HepG2 (cell line): Measurements from ENCODE around the gene ANXA11. TPM values are rescaled to one million over a fixed set of nuclear protein-coding genes. Genes with fewer than 3 reads are reported as not detected.

Experiments
- ATAC-seq: fragments of 200-7000 bp; cut with Tn5 transposase; 3 replicates; pipeline ENCODE4 v1.9.1; 2020; ENCODE audit warnings: mild to moderate bottlenecking, moderate library complexity
- BruUV-seq: library from RNA; stranded (reverse); fragments of 400-500 nt; replicated peaks from 2 replicates; lab custom pipeline; 2021; lab: Mats Ljungman, UMichigan
- CTCF ChIA-PET: fragments of 300-600 bp; formaldehyde crosslinking; extraction: SDS; loops from one replicate; lab custom pipeline; 2021; ENCODE audit warnings: low total read pairs, inconsistent platforms, low intra/inter-chr PET ratio; lab: Yijun Ruan, JAX
- POLR2A ChIA-PET: fragments of 350-600 bp; sonication (Branson Sonifier 250); formaldehyde crosslinking; loops from one replicate; lab custom pipeline; 2020; ENCODE audit warnings: antibody characterized with exemption, inconsistent platforms; lab: Yijun Ruan, JAX
- DNase-seq: peaks from one replicate; pipeline ENCODE4 v3.0.0-alpha.2; 2015; ENCODE audit warnings: low spot score
- FAIRE-seq: peaks from 3 replicates; lab custom pipeline; 2011; peaks lifted over from hg19 to GRCh38; lab: Jason Lieb, UNC
- H2AFZ ChIP-seq: one replicate; pipeline ENCODE4 v1.6.1; 2011; ENCODE audit warnings: low read length, inconsistent platforms
- H3K27ac ChIP-seq: fragments of 300-600 bp; 3 replicates; pipeline ENCODE4 v1.8.0; 2011; ENCODE audit warnings: mixed run types, mild to moderate bottlenecking, mixed read lengths, low read length, inconsistent platforms; ENCODE audit not compliant: insufficient read depth; ENCODE audit errors: extremely low read length
- H3K27me3 ChIP-seq, 2 experiments: fragments of 200-600 bp in 1 of 2; 2 replicates in 1 of 2; 3 replicates in 1 of 2; pipeline versions ENCODE4 v1.6.0 to v1.8.0; 2011; ENCODE audit warnings: low read length in 2 of 2, mild to moderate bottlenecking in 2 of 2, moderate library complexity in 2 of 2, inconsistent platforms in 1 of 2; ENCODE audit not compliant: insufficient read depth in 2 of 2, control insufficient read depth in 1 of 2
- H3K36me3 ChIP-seq, 2 experiments: fragments of 200-600 bp in 1 of 2; replicated peaks in 1 of 2; 2 replicates in 1 of 2; 3 replicates in 1 of 2; pipeline versions ENCODE4 v1.5.1 to v1.8.0; 2011; ENCODE audit warnings: low read length in 2 of 2, inconsistent platforms in 1 of 2; ENCODE audit not compliant: insufficient read depth in 2 of 2, control insufficient read depth in 1 of 2
- H3K4me1 ChIP-seq: 2 replicates; pipeline ENCODE4 v1.5.1; 2012; ENCODE audit warnings: low read length, inconsistent platforms; ENCODE audit not compliant: insufficient read depth
- H3K4me2 ChIP-seq: 2 replicates; pipeline ENCODE4 v1.6.0; 2011; ENCODE audit warnings: low read depth, low read length, inconsistent platforms
- H3K4me3 ChIP-seq, 3 experiments: fragments of 200-600 bp in 1 of 3; sonication (generic), shearing (Covaris generic) in 1 of 3; replicated peaks in 1 of 3; 2 replicates each; pipeline ENCODE4 v1.5.1; 2011 to 2016; ENCODE audit warnings: low read length in 3 of 3, inconsistent platforms in 2 of 3, low read depth in 2 of 3, mild to moderate bottlenecking in 2 of 3, control low read depth in 1 of 3, mixed read lengths in 1 of 3; ENCODE audit not compliant: insufficient read depth in 1 of 3
- H3K79me2 ChIP-seq: one replicate; pipeline ENCODE4 v1.6.1; 2011; ENCODE audit warnings: low read length, inconsistent platforms; ENCODE audit not compliant: insufficient read depth
- H3K9ac ChIP-seq: 2 replicates; pipeline ENCODE4 v1.6.0; 2011; ENCODE audit warnings: mild to moderate bottlenecking, low read depth, low read length, inconsistent platforms; ENCODE audit not compliant: insufficient read depth
- H3K9me3 ChIP-seq: 2 replicates; pipeline ENCODE4 v1.5.1; 2012; ENCODE audit warnings: mild to moderate bottlenecking, low read length
- H4K20me1 ChIP-seq: 2 replicates; pipeline ENCODE4 v1.6.0; 2011; ENCODE audit warnings: inconsistent platforms, mild to moderate bottlenecking, low read length, moderate library complexity; ENCODE audit not compliant: insufficient read depth
- ATF4 ChIP-seq, 2 experiments: fragments of 450-650 bp in 1 of 2; sonication (generic) in 1 of 2; formaldehyde crosslinking; IDR thresholded peaks; 2 replicates each; pipeline versions ENCODE4 v1.5.0 to v1.8.0; 2020 to 2022; ENCODE audit warnings: mild to moderate bottlenecking in 1 of 2, missing genetic modification reagents in 1 of 2
- ATF7-NPFF ChIP-seq: sonication (generic); formaldehyde crosslinking; IDR thresholded peaks from 2 replicates; pipeline ENCODE4 v1.8.1; 2023; ENCODE audit warnings: mild to moderate bottlenecking, low read depth, missing genetic modification reagents, moderate library complexity
- DBP ChIP-seq: sonication (generic); formaldehyde crosslinking; IDR thresholded peaks from 2 replicates; pipeline ENCODE4 v1.4.0; 2020; ENCODE audit warnings: missing genetic modification reagents; ENCODE audit errors: not compliant biosample characterization
- HIVEP1 ChIP-seq: sonication (generic); formaldehyde crosslinking; IDR thresholded peaks from 2 replicates; pipeline ENCODE4 v1.4.0; 2020; ENCODE audit warnings: mild to moderate bottlenecking, missing genetic modification reagents
- KLF9 ChIP-seq: IDR thresholded peaks from 2 replicates; pipeline ENCODE4 v1.6.1; 2016; ENCODE audit warnings: low read depth
- MIXL1 ChIP-seq: IDR thresholded peaks from 2 replicates; pipeline ENCODE4 v1.6.1; 2016
- MNT ChIP-seq: fragments of 450-650 bp; IDR thresholded peaks from 2 replicates; pipeline ENCODE4 v1.6.1; 2016
- MTA3 ChIP-seq: sonication (generic); formaldehyde crosslinking; IDR thresholded peaks from 2 replicates; pipeline ENCODE4 v1.4.0; 2020; ENCODE audit warnings: missing genetic modification reagents
- MXD3 ChIP-seq: IDR thresholded peaks from 2 replicates; pipeline ENCODE4 v1.6.1; 2016; ENCODE audit warnings: mild to moderate bottlenecking, missing biosample characterization, missing genetic modification reagents
- NCOA2 ChIP-seq: sonication (generic); formaldehyde crosslinking; IDR thresholded peaks from 2 replicates; pipeline ENCODE4 v1.8.0; 2022; ENCODE audit warnings: inconsistent platforms
- ZNF160 ChIP-seq: sonication (generic); formaldehyde crosslinking; IDR thresholded peaks from 2 replicates; pipeline ENCODE4 v1.8.0; 2022; ENCODE audit warnings: mild to moderate bottlenecking, inconsistent platforms, missing genetic modification reagents
- WGBS: methylation state at CpG from one replicate; pipeline ENCODE4 v1.1.6; 2017; ENCODE audit warnings: low lambda C conversion rate; 5-methylcytosine and 5-hydroxymethylcytosine counted together
- in situ Hi-C: cut with HindIII; loops from 2 replicates; pipeline ENCODE4 v1.10.0; 2017; ENCODE audit warnings: low pct_unique_long_range_greater_than_20kb; ENCODE audit not compliant: extremely low pct_ligation_motif_present
- intact Hi-C: fragments of 100-400 bp; cut with micrococcal nuclease; formaldehyde crosslinking; loops from one replicate; pipeline ENCODE4 v1.10.0; 2022; ENCODE audit not compliant: unreplicated experiment
- polyA plus RNA-seq, 8 experiments: library from polyadenylated mRNA; depleted of rRNA in 3 of 8; stranded (reverse) in 7 of 8; unstranded in 1 of 8; fragments of >200 nt; fragmentation: Illumina TruSeq in 4 of 8; extraction: Trizol in 4 of 8; gene quantifications; 2 replicates each; pipeline versions ENCODE4 v1.2.1 to v1.2.3, GENCODE V29; 2011 to 2016; ENCODE audit warnings: low read depth in 4 of 8, missing spikeins in 1 of 8, mixed read lengths in 1 of 8; ENCODE audit not compliant: insufficient read depth in 1 of 8
- total RNA-seq, 5 experiments: library from RNA; depleted of rRNA; stranded (reverse); fragments of >200 nt; fragmentation: Illumina TruSeq; extraction: Trizol; gene quantifications; 2 replicates each; pipeline ENCODE4 v1.2.3, GENCODE V29; 2016; ENCODE audit warnings: low read depth in 1 of 5
- TF ChIP-seq, protein P1 (sequence below): sonication (generic); formaldehyde crosslinking; IDR thresholded peaks from 2 replicates; pipeline ENCODE4 v1.5.0; 2020; ENCODE audit warnings: mild to moderate bottlenecking, missing genetic modification reagents, borderline replicate concordance
- TF ChIP-seq, protein P2 (sequence below): sonication (generic); formaldehyde crosslinking; IDR thresholded peaks from 2 replicates; pipeline ENCODE4 v1.9.0; 2022; ENCODE audit warnings: low read depth, missing genetic modification reagents

ANXA11 gene
- total and polyA plus RNA-seq, 2 of the 13 experiments (the other 11 are each of a cell fraction or from before 2014, with no cell fraction given), result 30.6 to 51.5 TPM

DNA sequence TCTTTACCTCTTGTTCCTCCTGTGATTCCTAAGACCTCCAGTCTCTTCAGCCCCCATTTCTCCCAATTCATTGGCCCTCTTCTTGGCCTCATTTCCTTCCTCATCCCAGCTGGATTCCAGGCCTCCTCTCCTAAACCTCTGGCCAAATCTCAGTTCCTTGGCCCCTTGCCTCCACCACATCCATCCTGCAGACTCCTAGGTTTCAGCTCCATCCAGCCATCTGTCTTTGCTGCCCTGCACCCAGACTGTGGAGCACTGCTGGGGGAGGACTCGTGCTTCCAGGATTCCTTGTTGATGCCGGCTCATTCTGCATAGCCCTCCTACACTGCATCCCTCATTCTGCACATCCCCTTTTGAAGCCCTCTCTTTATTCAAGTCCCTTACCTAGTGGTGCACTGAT is 66.1 kb downstream of the ANXA11 start:
- Histone ChIP-seq H3K4me2 (no peak overlapping the region), H4K20me1 (no peaks in the 10 kb centered on the region), H2AFZ (no peak overlapping the region), H3K4me1 (peaks cover 19% of the 10 kb centered on the region), H3K79me2 (no peaks in the 10 kb centered on the region), H3K9me3 (no peaks in the 10 kb centered on the region), H3K27me3 (peaks cover 4 to 11% of the 10 kb centered on the region in 2 experiments; a peak in 4 of 5 replicates), H3K36me3 (no peaks in the 10 kb centered on the region), H3K27ac (no peak overlapping the region), H3K4me3 (no peak overlapping the region), H3K9ac (no peak overlapping the region)
- in situ Hi-C loops (no loop called here), intact Hi-C loops (no loop called here)
- FAIRE-seq (no peak), ATAC-seq (no peak), DNase-seq (no peak)
- CTCF ChIA-PET, result no interaction called here
- WGBS, result 53% methylated on average over 2 of the region's 2 CpGs
- POLR2A ChIA-PET, result no interaction called here
- no peak for TF ChIP-seq MIXL1
- TF ChIP-seq DBP (CRISPR knock-in tag), result no peak
- TF ChIP-seq MXD3 (CRISPR knock-in tag), result no peak
- TF ChIP-seq, protein P1, sequence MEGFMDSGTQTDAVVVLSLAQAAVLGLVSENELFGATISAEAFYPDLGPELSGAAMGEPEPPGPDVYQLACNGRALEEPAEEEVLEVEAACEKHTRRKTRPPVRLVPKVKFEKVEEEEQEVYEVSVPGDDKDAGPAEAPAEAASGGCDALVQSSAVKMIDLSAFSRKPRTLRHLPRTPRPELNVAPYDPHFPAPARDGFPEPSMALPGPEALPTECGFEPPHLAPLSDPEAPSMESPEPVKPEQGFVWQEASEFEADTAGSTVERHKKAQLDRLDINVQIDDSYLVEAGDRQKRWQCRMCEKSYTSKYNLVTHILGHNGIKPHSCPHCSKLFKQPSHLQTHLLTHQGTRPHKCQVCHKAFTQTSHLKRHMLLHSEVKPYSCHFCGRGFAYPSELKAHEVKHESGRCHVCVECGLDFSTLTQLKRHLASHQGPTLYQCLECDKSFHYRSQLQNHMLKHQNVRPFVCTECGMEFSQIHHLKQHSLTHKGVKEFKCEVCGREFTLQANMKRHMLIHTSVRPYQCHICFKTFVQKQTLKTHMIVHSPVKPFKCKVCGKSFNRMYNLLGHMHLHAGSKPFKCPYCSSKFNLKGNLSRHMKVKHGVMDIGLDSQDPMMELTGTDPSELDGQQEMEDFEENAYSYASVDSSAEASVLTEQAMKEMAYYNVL (CRISPR knock-in tag), result no peak
- TF ChIP-seq HIVEP1 (CRISPR knock-in tag), result no peak
- TF ChIP-seq ATF4 (CRISPR knock-in tag; IDR thresholded peaks at IDR 0.05), result no peak
- no peak for TF ChIP-seq MNT
- TF ChIP-seq ATF7-NPFF (CRISPR knock-in tag), result no peak
- no peak for TF ChIP-seq MTA3 (CRISPR knock-in tag)
- no peak for TF ChIP-seq NCOA2 (CRISPR knock-in tag)
- no peak for TF ChIP-seq KLF9
- no peak for TF ChIP-seq ZNF160
- TF ChIP-seq, protein P2, sequence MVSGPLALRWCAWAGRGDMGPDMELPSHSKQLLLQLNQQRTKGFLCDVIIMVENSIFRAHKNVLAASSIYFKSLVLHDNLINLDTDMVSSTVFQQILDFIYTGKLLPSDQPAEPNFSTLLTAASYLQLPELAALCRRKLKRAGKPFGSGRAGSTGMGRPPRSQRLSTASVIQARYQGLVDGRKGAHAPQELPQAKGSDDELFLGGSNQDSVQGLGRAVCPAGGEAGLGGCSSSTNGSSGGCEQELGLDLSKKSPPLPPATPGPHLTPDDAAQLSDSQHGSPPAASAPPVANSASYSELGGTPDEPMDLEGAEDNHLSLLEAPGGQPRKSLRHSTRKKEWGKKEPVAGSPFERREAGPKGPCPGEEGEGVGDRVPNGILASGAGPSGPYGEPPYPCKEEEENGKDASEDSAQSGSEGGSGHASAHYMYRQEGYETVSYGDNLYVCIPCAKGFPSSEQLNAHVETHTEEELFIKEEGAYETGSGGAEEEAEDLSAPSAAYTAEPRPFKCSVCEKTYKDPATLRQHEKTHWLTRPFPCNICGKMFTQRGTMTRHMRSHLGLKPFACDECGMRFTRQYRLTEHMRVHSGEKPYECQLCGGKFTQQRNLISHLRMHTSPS (CRISPR knock-in tag), result no peak
- no TSS peak for BruUV-seq
